Hepatocyte (in vitro differentiated cells): ENCODE measurements around the gene TMPRSS3.

Source experiments
- CTCF ChIP-seq: fragments of 200-600 bp; sonication (generic); IDR thresholded peaks from 2 replicates; pipeline ENCODE4 v1.5.1; 2016; ENCODE audit warnings: antibody characterized with exemption, mild to moderate bottlenecking; ENCODE audit not compliant: poor library complexity
- EZH2 ChIP-seq: fragments of 200-600 bp; sonication (generic); IDR thresholded peaks from 2 replicates; pipeline ENCODE4 v1.6.1; 2016; ENCODE audit warnings: antibody characterized with exemption, mild to moderate bottlenecking, borderline replicate concordance
- EZH2phosphoT487 ChIP-seq: fragments of 200-600 bp; sonication (generic); IDR thresholded peaks from one replicate; pipeline ENCODE4 v1.6.1; 2018; ENCODE audit warnings: antibody characterized with exemption, mild to moderate bottlenecking, low read depth, moderate library complexity; ENCODE audit not compliant: unreplicated experiment, severe bottlenecking

DNA sequence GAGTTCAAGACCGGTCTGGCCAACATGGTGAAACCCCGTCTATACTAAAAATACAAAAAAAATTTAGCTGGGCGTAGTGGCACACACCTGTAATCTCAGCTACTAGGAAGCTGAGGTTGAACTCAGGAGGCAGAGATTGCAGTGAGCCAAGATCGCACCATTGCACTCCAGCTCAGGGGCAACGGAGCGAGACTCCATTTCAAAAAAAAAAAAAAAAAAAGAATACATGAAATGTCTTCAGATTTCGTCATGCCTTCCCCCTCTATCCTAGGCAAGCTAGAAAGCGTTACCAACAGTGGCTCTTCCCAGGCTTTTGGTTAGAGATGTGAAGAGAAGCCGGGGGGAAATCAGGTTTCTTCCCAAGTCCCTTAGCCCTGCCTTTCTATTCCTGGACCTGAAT, 33.2 kb downstream of the TMPRSS3 start:
- no peak for TF ChIP-seq CTCF
- no peak for TF ChIP-seq EZH2
- no peak for TF ChIP-seq EZH2phosphoT487
